Measurements from ENCODE around the gene LEMD1.

GRCh38 chr1:205424901-205425600, 3.2 kb upstream of the LEMD1 start:
- TF ChIP-seq, protein P1, sequence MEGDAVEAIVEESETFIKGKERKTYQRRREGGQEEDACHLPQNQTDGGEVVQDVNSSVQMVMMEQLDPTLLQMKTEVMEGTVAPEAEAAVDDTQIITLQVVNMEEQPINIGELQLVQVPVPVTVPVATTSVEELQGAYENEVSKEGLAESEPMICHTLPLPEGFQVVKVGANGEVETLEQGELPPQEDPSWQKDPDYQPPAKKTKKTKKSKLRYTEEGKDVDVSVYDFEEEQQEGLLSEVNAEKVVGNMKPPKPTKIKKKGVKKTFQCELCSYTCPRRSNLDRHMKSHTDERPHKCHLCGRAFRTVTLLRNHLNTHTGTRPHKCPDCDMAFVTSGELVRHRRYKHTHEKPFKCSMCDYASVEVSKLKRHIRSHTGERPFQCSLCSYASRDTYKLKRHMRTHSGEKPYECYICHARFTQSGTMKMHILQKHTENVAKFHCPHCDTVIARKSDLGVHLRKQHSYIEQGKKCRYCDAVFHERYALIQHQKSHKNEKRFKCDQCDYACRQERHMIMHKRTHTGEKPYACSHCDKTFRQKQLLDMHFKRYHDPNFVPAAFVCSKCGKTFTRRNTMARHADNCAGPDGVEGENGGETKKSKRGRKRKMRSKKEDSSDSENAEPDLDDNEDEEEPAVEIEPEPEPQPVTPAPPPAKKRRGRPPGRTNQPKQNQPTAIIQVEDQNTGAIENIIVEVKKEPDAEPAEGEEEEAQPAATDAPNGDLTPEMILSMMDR (conservative IDR thresholded peaks at IDR 0.05; ENCODE audit: low read depth, low read length) = no peak
- no peak for TF ChIP-seq EZH2 (IDR thresholded peaks at IDR 0.05; ENCODE audit: low read length, unreplicated experiment)

Data from PC-3 (cell line).